ENCODE measurements around the gene CWC22.
"Not testable (repeated sequence)": the region's sequence is repeated elsewhere in the genome, so short reads cannot be mapped to it uniquely, and the experiment has no call there.

CWC22 gene

GRCh38 chr2:180002198-180002770 is 4.8 kb downstream of the CWC22 start:
- DNase-seq, result no peak

DNA sequence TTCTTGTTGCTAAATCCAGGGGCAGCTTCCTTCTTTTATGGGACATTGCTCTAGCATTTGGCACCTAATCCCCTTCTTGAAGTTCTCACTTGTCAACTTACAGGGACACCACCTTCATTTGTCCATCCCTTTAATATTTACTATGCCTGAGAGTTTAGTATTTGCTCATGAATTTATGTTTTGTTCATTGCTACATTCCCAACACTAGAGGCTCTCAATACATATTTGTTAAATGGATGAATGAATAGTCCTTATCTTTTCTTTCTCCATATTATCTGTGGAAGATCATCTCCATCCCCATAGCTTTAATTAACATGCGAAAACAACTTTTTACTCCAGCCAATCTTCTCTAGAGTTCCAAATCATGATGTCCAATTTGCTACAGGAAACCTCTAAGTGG is 5.4 kb downstream of the CWC22 start:
- DNase-seq, result peak; percentile 18

GRCh38 chr2:180000434-180000833 is 6.7 kb downstream of the CWC22 start:
- DNase-seq, result no peak

DNA sequence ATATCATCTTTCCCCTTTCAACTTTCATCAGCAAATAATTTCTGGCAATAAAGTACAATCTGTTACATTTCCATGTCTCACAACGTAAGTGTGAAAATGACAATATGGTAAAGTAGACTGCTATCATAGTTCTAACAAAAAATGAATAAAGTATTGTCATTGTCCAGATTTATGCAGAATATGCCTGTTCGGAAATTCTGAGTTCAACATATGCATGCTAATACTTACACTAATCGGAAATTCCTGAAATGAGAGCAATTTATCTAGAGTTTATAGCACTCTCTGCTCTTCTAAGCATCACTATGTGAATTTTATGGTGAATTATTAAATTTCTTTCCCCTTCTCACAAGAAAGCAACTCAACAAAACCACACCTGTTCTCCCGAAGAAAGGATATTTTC is 8.1 kb downstream of the CWC22 start:
- no peak for DNase-seq

DNA sequence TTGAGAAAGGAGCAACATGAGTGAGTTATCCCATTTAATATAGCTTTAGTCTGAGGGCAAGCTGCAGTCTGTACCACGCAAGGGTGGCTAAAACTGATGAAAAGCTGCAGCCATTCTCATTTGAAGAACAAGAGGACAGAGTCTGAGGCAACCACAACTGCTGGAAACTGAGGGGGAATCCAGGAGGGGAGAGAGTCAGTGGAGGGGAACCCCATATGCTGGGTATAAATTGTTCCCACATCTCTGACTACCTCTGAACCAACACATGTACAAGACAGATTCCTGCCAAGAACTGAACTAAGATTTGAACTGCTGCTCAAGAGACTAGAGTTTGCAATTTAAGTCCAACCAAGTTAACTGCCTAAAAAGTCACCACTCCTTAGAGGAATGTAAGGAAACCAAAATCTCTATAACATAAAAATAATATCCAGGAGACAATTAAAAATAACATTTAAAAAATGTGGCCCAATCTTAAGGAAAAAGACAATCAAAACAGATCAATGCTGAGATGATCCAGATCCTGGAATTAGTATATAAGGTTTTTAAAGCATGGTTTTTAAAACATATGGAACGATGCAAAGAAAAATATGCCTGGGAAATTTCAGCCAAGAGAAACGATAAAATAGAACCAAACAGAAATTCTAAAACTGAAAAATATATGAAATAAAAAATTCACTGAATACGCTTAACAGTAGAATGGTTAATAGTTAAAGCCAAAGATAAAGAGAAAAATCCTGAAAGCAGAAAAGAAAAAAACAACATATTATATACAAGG is 11.2 kb downstream of the CWC22 start:
- no peak for DNase-seq

GRCh38 chr2:179991344-179991743 is 15.8 kb downstream of the CWC22 start:
- no peak for DNase-seq

DNA sequence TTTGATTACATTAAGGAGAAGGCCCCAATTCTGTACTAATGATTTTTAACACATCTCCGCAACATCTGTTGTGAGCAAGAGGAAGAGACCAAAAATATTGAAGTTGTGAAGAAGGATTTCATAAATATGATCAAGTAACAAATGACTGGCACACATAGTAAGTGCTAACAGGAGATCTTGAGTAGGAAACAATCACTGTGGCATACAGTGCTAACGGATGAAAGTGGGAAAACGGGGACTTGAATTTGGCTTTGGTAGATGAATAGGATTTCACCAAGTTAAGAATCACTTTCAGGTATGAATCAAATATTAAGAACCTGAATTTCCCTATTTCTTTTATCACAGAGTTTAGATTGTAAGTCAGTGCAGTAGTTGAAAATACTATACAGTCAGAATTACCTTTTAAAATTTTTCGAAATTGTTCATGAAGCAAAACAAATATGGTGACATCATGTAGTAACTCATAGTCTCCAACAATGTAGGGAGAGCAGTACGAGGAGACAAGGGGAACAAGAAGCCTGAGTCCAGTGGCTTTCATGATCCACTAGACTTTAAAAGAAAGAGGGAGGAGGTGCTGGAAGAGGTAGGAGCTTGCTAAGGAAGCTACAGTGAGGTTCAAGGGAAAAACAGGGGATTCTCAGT is 16.3 kb downstream of the CWC22 start:
- no peak for DNase-seq

GRCh38 chr2:179987916-179988315 is 19.2 kb downstream of the CWC22 start:
- no peak for DNase-seq

GRCh38 chr2:179985163-179985820 is 21.8 kb downstream of the CWC22 start:
- DNase-seq, result no peak

DNA sequence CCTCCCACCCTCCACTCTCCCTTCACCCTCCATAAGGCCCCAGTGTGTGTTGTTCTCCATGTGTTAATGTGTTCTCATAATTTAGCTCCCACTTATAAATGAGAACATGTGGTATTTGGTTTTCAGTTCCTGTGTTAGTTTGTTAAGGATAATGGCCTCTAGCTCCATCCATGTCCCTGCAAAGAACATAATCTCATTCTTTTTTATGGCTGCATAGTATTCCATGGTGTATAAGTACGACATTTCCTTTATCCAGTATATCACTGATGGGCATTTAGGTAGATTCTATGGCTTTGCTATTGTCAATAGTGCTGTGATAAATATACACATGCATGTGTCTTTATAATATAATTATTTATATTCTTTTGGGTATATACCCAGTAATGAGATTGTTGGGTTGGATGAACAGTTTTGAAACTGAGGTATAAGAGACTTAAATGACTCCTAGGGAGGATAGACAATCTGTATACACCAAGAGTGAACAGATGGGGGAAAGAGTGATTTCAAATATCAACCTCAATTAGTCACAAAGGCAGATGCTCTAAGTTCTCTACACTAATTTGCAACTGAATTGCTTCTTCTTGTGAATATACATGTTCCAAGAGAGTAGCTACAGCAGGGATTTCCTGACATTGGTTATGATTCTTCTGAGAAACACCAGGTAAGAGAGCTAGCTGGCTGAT is 23.7 kb downstream of the CWC22 start:
- DNase-seq, result no peak

- peak; percentile 64 for DNase-seq
Measured at GRCh38 chr2:179981085-179981484, 26.0 kb downstream of the CWC22 start.

- peak; percentile 15 for DNase-seq
Measured at GRCh38 chr2:179974761-179975160, 32.3 kb downstream of the CWC22 start.

- no peak for DNase-seq
Measured at GRCh38 chr2:179966778-179967394, 40.2 kb downstream of the CWC22 start.

GRCh38 chr2:179965291-179966258 is 41.5 kb downstream of the CWC22 start:
- DNase-seq, result no peak

GRCh38 chr2:179963626-179964025 is 43.5 kb downstream of the CWC22 start:
- DNase-seq, result peak; percentile 79

DNA sequence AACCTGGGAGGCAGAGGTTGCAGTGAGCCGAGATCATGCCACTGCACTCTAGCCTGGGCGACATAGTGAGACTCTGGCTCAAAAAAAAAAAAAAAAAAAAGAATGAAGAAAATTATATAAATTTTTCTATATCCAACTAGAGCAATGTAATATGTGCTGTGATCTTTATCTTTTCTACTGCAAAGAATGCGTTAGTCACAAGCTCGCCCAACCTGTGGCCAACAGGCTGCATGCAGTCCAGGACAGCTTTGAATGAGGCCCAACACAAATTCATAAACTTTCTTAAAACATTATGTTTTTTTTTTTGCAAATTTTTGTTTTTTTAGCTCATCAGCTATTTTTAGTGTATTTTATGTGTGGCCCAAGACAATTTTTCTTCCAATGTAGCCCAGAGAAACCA is 48.8 kb downstream of the CWC22 start:
- not testable (repeated sequence) for DNase-seq

- DNase-seq, result no peak
Measured at GRCh38 chr2:179954026-179954425, 53.1 kb downstream of the CWC22 start.

GRCh38 chr2:179953359-179953758 is 53.7 kb downstream of the CWC22 start:
- no peak for DNase-seq

DNA sequence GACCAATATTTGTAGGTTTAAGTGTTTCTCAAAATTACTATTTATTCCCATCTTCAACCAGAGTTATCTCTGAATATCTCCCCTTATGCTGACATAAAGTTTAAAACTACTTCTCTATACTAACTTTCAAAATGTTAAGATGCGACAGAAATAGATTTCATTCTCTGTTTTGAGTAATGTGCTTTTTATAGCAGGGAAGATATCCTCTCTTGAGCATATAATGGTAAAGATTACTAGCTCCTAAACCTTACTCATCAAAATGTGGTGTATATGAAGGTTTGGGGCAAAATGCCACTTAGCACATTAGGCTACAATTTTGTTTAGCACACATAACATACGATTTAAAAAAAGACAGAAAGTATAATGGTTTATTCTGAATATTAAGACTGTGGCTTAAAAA is 54.4 kb downstream of the CWC22 start:
- no peak for DNase-seq

GRCh38 chr2:179951680-179952079 is 55.4 kb downstream of the CWC22 start:
- no peak for DNase-seq

DNA sequence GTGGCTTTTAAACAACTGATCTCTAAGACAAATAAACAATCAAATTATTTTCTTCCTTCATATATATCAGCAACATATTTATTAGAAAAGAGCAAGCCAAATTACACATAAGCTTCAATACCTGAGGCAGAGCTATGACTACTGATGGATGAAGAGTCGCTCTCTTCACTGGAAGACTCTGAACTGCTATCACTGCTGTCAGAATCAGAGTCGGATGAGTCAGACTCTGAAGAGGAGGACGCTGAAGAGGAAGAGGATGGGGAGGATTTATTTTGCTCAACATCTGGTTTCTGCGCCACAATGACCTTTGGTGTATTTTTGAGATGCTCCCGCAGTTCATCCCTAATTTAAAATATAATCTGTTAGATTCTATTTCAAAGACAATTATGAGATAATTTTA is 56.7 kb downstream of the CWC22 start:
- DNase-seq, result no peak

All from HCEC 1CT (cell line).